Smooth muscle cell (in vitro differentiated cells): ENCODE data around the gene SCP2D1. TPM values are rescaled to one million over a fixed set of nuclear protein-coding genes. Genes with fewer than 3 reads are reported as not detected.
"Not testable (repeated sequence)": the region's sequence is repeated elsewhere in the genome, so short reads cannot be mapped to it uniquely, and the experiment has no call there.

ENCODE experiments used
- DNase-seq: peaks from one replicate; lab custom pipeline; 2025; ENCODE audit not compliant: unreplicated experiment; lab: John Stamatoyannopoulos, UW
- H2AFZ ChIP-seq: fragments of 200-600 bp; sonication (generic); 2 replicates; pipeline ENCODE4 v1.6.0; 2016; ENCODE audit warnings: antibody characterized with exemption, low read depth, mild to moderate bottlenecking
- H3F3A ChIP-seq: fragments of 200-600 bp; sonication (generic); 2 replicates; pipeline ENCODE4 v1.6.0; 2017; ENCODE audit warnings: antibody characterized with exemption, low read depth
- H3K27ac ChIP-seq: fragments of 200-600 bp; sonication (generic); 2 replicates; pipeline ENCODE4 v1.5.1; 2016; ENCODE audit warnings: low read depth, mild to moderate bottlenecking
- H3K27me3 ChIP-seq: fragments of 200-600 bp; sonication (generic); 2 replicates; pipeline ENCODE4 v1.6.1; 2016; ENCODE audit warnings: low read depth, mild to moderate bottlenecking
- H3K36me3 ChIP-seq: fragments of 200-600 bp; sonication (generic); 2 replicates; pipeline ENCODE4 v1.5.1; 2016; ENCODE audit warnings: low read depth
- H3K4me1 ChIP-seq: fragments of 200-600 bp; sonication (generic); 2 replicates; pipeline ENCODE4 v1.5.1; 2016; ENCODE audit warnings: low read depth
- H3K4me2 ChIP-seq: fragments of 200-600 bp; sonication (generic); 2 replicates; pipeline ENCODE4 v1.6.0; 2016; ENCODE audit warnings: mild to moderate bottlenecking
- H3K4me3 ChIP-seq: fragments of 200-600 bp; sonication (generic); 2 replicates; pipeline ENCODE4 v1.5.1; 2016; ENCODE audit warnings: mild to moderate bottlenecking
- H3K79me2 ChIP-seq: fragments of 200-600 bp; sonication (generic); 2 replicates; pipeline ENCODE4 v1.6.0; 2016; ENCODE audit warnings: low read depth, mild to moderate bottlenecking
- H3K9ac ChIP-seq: fragments of 200-600 bp; sonication (generic); 2 replicates; pipeline ENCODE4 v1.6.0; 2016; ENCODE audit warnings: low read depth
- H3K9me3 ChIP-seq: fragments of 200-600 bp; sonication (generic); replicated peaks from 2 replicates; pipeline ENCODE4 v1.5.1; 2016; ENCODE audit warnings: low read depth
- H4K20me1 ChIP-seq: fragments of 200-600 bp; sonication (generic); 2 replicates; pipeline ENCODE4 v1.6.0; 2016; ENCODE audit warnings: low read depth
- CTCF ChIP-seq: fragments of 200-600 bp; sonication (generic); IDR thresholded peaks from 2 replicates; pipeline ENCODE4 v1.5.1; 2017; ENCODE audit warnings: borderline replicate concordance, mild to moderate bottlenecking, antibody characterized with exemption; ENCODE audit not compliant: insufficient read depth, poor library complexity, severe bottlenecking
- whole genome bisulfite sequencing: methylation state at CpG from one replicate; pipeline ENCODE4 v1.1.7; 2016; ENCODE audit warnings: low lambda C conversion rate; 5-methylcytosine and 5-hydroxymethylcytosine counted together
- polyA plus RNA-seq: library from polyadenylated mRNA; unstranded; fragments of >200 nt; fragmentation: Nextera tagmentation; extraction: Ambion mirVana; gene quantifications from 2 replicates; pipeline ENCODE4 v1.2.1, GENCODE V29; 2016
- total RNA-seq: library from RNA; depleted of rRNA; stranded (reverse); fragments of >200 nt; gene quantifications from 2 replicates; pipeline ENCODE4 v1.2.3, GENCODE V29; 2014

The SCP2D1 gene
- total and polyA plus RNA-seq, 2 experiments from 2014 or later, result not detected

GRCh38 chr20:18781509-18781908, 32.1 kb upstream of the SCP2D1 start:
- no peaks in the 10 kb centered on the region for H3K36me3 ChIP-seq
- no peak for TF ChIP-seq CTCF
- H4K20me1 ChIP-seq, result no peaks in the 10 kb centered on the region
- no peak for DNase-seq
- H3F3A ChIP-seq, result no peaks in the 10 kb centered on the region
- no peak overlapping the region for H3K4me2 ChIP-seq
- H3K4me1 ChIP-seq, result no peaks in the 10 kb centered on the region
- H3K27ac ChIP-seq, result no peak overlapping the region
- H3K9ac ChIP-seq, result no peak overlapping the region
- no peak overlapping the region for H2AFZ ChIP-seq
- 89% methylated on average over 3 of the region's 3 CpGs for WGBS
- H3K4me3 ChIP-seq, result no peak overlapping the region
- H3K27me3 ChIP-seq, result no peaks in the 10 kb centered on the region
- H3K9me3 ChIP-seq, result no peaks in the 10 kb centered on the region
- H3K79me2 ChIP-seq, result no peaks in the 10 kb centered on the region

DNA sequence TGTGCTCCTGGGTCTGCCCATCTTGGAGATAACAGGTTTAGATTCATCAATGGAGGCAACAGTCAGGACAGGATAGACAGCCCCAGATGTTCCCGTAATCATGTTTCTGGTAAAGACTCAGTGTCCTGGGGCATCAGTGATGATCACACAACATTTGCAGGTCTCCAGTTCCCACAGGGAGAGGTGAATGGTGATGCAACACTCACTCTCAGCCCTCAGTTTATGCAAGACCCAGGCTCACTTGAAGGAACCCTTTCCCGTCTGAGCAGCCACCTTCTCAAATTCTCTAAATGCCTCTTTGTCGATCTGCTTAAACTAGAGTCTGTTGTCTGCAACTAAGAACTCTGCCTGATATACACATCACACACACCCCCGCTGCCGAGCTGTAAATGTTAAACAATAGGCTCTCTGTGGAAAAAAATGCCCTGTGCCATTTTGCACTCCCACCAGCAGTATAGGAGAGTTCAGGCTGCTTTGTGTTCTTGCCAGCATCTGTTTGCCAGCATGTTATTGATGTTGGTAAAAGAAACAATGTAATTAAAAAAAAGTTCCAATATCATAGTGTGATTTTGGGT, 30.1 kb upstream of the SCP2D1 start:
- H3K4me2 ChIP-seq, result no peak overlapping the region
- no peak overlapping the region for H3K4me3 ChIP-seq
- 69% methylated on average over 5 of the region's 5 CpGs for WGBS
- no peaks in the 10 kb centered on the region for H3K9me3 ChIP-seq
- no peak overlapping the region for H3K27ac ChIP-seq
- no peak overlapping the region for H3K9ac ChIP-seq
- no peak overlapping the region for H2AFZ ChIP-seq
- no peaks in the 10 kb centered on the region for H3K36me3 ChIP-seq
- no peaks in the 10 kb centered on the region for H3K79me2 ChIP-seq
- TF ChIP-seq CTCF, result no peak
- no peak for DNase-seq
- no peaks in the 10 kb centered on the region for H3F3A ChIP-seq
- H3K27me3 ChIP-seq, result no peaks in the 10 kb centered on the region
- no peaks in the 10 kb centered on the region for H3K4me1 ChIP-seq
- H4K20me1 ChIP-seq, result no peaks in the 10 kb centered on the region

DNA sequence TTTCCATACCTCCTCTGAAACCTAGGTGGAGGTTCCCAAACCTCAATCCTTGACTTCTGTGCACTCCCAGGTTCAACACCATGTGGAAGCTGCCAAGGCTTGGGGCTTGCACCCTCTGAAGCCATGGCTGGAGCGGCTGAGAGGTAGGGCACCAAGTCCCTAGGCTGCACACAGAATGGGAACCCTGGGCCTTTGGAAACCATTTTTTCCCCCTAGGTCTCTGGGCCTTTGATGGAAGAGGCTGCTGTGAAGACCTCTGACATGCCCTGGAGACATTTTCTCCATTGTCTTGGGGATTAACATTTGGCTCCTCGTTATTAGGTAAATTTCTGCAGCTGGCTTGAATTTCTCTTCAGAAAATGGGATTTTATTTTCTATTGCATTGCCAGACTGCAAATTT, 26.5 kb upstream of the SCP2D1 start:
- WGBS, result 81% methylated on average over 2 of the region's 2 CpGs
- not testable (repeated sequence) for H4K20me1 ChIP-seq, H3K79me2 ChIP-seq, H3K4me2 ChIP-seq, H3K36me3 ChIP-seq, H3K4me1 ChIP-seq, H3K27me3 ChIP-seq, H3K27ac ChIP-seq, H3K4me3 ChIP-seq, H2AFZ ChIP-seq, H3K9ac ChIP-seq, H3F3A ChIP-seq, DNase-seq, H3K9me3 ChIP-seq

GRCh38 chr20:18788021-18788420, 25.6 kb upstream of the SCP2D1 start:
- H3K4me2 ChIP-seq, result no peak overlapping the region
- H3K4me3 ChIP-seq, result no peak overlapping the region
- no peak for TF ChIP-seq CTCF
- H3K79me2 ChIP-seq, result no peaks in the 10 kb centered on the region
- H3K9ac ChIP-seq, result no peak overlapping the region
- H4K20me1 ChIP-seq, result no peaks in the 10 kb centered on the region
- peaks cover 7% of the 10 kb centered on the region for H3K27me3 ChIP-seq
- no peak overlapping the region for H2AFZ ChIP-seq
- DNase-seq, result no peak
- H3K9me3 ChIP-seq, result no peaks in the 10 kb centered on the region
- H3K36me3 ChIP-seq, result no peaks in the 10 kb centered on the region
- no peaks in the 10 kb centered on the region for H3K4me1 ChIP-seq
- no peaks in the 10 kb centered on the region for H3F3A ChIP-seq
- H3K27ac ChIP-seq, result no peak overlapping the region
